CD4-positive, alpha-beta T cell treated with Interleukin-4 for 4 hours (primary cell): ENCODE data around the gene KRT6A.
"Not testable (repeated sequence)": the region's sequence is repeated elsewhere in the genome, so short reads cannot be mapped to it uniquely, and the experiment has no call there.

ENCODE experiments used
- DNase-seq: peaks from one replicate; pipeline ENCODE4 v3.0.0-alpha.2; 2020

The KRT6A gene

DNA sequence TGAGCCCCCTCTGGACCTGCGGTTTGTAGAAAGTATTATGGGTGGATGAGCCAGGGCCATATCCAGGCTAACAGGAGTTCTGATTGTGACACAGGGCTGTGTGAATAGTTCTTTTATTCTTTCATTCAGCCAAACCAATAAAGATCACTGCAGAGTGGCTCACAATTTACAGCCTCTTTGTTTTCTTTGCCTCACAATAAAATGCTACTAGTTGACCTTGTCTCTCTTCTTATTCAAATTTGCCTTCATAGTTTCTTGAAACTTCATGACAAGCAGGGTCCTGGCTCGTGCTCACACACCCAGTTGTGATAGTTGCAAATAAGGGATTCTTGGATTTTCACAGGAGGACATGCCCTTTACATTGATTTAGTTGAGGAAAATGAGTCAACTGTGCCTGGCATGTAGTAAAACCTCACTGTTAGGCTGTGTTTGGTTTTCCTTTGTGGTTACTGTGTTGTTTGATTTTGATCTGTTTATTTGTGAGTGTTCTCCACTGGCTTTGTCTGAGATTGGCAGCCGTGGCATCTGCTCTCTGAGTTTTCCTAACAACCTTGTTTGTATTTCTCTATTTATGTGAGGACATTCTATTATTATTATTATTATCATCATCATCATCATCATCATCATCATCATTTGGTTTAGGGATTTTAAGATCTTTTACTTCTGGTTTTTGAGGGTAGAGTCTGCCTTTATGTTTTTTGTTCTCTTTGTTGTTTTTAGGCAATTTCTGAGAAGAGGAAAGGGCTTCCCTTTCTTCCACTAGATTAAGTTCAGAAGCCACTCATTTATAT lies 38.5 kb downstream of the KRT6A start:
- no peak for DNase-seq

DNA sequence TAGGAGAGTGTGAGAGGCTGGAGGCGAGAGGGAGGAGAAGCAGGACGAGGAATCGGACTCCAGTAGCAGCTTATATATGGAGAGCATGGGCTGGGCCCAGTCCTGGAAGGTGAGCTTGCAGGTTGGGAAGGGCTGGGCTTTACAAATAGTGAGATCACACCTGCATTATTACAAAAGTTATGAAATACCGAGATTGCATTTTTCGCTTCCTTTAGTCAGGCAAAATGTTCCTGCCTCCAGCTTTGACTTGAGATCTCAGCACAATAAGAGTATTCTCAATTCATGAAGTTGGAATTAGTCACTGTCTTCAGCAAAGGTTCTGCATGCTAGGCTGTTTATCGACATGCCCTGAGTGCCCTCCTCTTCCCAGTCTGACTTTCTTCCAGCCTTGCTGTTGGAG lies 41.0 kb downstream of the KRT6A start, which contains the start of gene KRT6B:
Gene KRT6B, minus strand, starts transcription at position 46 of the 400 bp plus-strand sequence. CDS start 68 bp downstream, outside the sequence.
- no peak for DNase-seq

DNA sequence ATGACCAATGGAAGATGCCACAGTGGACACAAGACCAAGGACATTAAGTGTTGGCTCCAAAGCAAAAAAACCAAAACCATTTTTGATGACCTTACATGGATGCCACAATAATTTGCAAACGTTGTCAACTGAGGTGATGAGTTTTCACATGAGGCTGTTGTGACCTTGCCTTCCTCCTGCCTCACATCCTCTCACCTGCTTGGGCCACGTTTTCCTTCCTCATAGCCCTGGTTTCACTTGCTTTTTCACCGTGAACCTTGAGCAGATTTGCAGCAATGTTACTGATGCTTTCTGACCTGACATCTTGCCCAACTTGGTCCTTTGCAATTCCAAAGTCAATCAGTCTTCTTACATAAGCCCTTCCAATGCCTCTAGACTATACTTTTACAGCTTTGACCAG lies 44.8 kb downstream of the KRT6A start:
- DNase-seq, result no peak

DNA sequence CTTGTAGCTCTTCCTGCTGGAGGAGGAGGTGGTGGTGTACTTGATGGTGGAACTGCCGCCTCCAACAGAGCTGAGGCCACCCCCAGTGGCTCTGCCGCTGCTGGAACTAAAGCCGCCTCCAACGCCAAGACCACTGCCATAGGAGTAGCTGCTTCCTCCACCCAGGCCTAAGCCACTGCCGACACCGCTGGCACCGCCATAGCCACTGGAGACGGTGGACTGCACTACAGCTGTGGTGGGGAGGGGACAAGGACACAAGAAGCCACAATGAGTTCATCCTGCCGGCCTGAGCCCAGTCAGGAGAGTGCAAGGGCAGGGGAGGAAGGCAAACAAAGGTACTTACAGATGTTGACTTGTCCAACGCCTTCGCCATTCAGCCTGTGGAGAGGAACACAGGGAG lies 45.9 kb downstream of the KRT6A start:
- DNase-seq, result not testable (repeated sequence)

DNA sequence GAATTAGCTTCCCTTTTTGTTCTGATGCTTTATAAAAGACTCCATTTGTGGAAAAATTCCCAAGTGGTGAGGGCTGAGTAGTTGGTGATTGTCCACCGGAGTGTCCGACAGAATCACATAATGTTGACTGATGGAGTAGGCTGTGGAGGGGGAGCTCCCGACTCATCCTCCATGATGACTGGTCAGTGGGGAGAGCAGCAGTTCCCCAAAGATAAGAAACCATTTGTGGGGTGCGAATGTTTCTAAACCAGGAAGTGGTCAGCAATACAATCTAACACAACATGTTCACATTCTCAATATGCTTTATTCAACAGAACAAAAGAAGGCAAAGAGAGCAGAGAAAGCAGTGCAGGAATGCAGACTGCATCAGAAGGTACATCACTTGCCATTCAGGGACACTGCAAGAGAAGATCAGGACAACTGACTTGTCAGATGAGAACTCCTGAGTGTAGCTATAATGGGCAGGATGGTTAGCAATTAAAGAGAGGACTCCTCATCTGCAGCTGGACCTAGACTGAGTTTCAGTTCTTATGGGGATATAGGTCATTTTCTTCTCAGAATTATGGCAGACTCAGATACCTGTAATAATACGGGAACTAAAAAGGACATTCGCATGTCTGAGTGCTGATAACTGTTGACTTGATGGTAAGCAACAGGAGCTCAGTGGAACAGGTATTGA lies 46.6 kb downstream of the KRT6A start:
- DNase-seq, result no peak

DNA sequence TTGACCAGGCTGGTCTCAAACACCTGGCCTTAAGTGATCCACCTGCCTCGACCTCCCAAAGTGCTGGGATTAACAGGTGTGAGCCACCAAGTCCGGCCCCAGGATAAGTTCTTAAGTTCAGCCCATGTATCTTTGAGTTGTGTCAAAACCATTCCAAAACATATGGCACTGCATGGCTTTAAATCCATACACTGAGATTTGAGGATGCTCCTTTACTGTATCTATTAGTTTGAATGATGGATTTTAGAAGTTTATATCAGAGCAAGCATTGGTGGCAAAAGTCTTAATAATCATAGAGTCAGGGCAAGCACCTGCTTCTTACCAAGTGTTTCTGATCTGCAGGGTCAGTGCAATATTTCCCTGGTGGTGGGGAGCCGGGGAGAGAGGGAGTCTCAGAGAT lies 47.2 kb downstream of the KRT6A start:
- DNase-seq, result no peak

DNA sequence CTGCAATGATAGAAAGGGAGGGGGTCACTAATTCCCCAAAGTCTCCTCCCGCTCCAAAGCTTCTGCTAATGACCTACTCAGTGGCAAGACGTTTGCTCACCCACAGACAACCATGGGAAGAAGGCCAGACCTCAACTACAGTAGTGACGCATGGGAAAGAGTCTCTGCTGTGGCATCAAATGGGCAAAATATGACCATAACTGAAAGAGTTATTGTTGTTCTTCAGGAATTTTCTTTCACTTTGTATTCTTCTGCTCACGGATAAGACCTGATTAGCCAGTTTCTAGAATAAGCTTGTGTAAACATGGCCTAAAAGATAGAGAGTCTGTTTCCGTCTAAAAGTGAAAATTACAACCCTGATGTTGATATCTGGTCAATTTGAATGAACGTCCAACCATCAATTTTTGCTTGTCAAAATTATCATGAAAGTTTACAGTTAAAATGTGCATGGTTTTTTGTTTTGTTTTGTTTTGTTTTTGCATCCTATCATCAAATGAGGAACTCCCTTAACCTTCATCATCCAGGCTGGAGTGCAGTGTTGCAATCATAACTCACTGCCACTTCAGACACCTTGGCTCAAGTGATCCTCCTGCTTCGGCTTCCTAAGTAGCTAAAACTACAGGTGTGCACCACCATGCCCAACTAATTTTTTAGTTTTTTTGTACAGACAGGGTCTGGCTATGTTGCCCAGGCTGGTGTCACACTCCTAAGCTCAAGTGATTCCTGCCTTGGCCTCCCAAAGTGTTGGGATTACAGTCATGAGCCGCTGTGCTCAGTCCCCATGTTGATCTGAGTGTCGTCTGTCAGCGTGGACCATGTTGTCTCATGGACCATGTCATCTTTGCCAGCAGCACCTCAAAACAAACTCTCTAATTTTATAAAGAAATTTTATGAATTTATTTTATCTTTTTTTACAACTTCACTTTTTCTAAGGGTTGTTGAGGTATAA lies 48.1 kb downstream of the KRT6A start:
- no peak for DNase-seq

DNA sequence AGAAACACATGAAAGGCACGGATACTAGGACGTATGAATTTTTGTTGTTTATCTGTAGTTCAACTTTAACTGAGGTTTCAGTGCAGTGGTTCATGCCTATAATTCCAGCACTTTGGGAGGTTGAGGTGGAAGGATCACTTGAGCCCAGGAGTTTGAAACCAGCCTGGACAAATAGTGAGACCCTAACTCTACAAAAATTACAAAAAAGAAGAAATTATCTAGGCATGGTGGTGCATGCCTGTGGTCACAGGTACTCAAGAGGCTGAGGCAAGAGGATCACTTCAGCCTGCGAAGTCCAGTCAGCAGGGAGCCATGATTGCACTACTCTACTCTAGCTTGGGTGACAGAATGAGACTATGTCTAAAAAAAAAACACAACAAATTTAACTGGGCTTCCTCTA lies 49.1 kb downstream of the KRT6A start:
- no peak for DNase-seq

DNA sequence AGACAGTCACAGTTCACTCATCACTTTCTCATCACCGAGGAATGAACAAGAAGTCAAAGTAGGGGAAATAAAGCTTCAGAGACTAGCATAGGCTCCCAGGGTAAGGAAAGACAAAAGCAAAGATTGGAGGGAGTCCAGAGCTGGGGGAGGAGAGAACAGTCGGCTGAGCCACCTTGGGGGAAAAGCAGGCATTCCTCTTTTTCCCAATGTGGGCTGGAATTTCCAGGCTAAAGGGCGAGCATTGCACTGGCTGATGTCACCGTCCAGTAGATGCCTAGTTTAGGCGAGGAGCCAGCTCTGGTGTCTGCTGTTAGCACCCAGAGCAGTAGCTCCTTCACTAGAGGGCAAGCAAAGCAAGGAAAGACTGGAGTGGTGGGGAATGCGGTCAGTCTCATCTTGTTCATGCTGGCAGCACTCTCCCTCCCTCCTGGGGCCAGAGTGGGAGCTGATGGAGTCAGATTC lies 50.4 kb downstream of the KRT6A start:
- DNase-seq, result no peak

DNA sequence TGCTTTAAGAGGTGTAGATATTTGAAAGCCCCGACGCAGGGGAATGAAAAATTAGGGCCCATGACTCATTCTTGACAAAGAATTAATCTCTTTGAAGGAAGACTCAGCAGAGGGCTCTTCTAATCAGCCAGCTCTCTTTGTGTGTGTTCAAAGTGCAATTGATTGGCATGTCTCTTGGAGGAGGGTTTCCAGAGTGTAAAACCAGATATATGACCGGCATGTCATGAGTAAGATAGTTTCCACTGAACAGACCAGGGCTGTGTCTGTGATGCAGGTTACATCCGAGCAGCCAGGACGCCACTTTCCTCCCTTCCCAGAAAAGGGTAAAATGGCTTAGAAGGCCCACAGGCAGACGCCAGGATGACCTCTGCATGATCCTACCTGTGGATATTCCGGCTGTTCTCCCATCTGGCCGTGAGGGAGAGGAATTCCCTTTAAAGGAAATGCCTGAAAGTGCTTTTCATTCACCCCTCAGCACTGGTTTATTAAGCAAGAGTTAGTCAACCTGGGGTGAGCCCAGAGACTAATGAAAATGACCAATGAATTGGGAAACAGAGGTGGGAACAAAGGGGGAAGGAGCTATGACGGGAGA lies 51.6 kb downstream of the KRT6A start:
- DNase-seq, result no peak

DNA sequence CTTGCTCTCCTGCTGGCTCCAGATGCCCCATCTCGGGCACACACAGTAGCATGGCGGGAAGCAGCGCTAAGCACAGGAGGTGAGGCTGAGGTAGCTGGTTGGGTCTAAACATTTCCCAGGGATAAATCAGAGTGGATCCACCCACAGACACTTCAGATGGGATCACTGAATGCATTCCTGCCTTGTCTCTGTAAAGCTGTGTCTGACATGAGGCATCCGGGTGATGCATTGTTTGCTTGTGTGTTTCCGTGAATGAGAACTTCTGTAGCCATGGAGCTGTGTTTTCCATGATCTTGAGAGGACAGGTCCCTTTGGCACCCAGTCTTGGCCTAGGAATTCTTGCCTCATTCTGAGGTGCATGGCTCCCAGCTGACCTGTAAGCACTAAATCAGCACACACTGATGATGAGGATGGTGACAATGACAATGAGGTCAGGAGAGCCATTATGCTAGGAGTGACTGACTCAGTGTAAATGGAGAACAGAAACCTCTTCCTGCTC lies 52.2 kb downstream of the KRT6A start:
- DNase-seq, result no peak

DNA sequence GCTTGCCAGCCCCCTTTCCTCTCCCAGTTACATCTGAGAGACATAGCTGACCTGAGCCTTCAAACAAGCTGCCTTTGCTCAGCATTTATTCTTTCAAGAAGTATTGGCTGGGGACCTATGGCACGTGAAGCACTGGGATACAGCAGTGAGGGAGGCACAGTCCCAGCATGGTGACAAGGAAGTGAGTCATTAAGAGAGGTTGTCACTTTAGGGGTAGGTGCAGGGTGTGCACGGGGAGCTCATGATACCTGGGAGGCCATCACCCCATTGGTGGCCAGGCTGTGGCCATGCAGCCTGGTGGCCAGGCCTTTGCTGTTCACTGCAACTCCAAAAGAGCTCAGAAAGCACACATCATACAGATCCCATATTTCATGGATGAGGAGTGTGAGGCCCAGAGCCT lies 53.2 kb downstream of the KRT6A start:
- DNase-seq, result no peak

DNA sequence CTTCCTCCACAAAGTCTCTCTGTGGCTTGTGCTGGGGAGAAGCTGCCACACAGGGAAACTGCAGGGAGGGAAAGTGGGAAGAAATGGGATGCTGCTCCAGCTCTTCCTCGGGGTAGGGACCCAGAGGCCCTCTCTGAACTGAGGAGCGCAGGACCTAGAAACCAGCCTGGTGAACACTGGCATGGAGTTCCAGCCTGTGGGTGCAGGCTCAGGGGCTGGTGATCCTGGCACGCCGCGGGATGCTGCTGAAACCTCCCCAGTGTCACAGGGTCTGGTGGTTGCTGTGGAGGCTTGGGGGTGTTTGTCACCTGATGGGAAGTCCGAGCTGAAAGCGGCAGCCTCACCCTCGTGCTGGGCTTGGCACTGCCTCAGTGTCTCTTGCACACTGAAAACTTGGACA lies 53.6 kb downstream of the KRT6A start:
- DNase-seq, result no peak

DNA sequence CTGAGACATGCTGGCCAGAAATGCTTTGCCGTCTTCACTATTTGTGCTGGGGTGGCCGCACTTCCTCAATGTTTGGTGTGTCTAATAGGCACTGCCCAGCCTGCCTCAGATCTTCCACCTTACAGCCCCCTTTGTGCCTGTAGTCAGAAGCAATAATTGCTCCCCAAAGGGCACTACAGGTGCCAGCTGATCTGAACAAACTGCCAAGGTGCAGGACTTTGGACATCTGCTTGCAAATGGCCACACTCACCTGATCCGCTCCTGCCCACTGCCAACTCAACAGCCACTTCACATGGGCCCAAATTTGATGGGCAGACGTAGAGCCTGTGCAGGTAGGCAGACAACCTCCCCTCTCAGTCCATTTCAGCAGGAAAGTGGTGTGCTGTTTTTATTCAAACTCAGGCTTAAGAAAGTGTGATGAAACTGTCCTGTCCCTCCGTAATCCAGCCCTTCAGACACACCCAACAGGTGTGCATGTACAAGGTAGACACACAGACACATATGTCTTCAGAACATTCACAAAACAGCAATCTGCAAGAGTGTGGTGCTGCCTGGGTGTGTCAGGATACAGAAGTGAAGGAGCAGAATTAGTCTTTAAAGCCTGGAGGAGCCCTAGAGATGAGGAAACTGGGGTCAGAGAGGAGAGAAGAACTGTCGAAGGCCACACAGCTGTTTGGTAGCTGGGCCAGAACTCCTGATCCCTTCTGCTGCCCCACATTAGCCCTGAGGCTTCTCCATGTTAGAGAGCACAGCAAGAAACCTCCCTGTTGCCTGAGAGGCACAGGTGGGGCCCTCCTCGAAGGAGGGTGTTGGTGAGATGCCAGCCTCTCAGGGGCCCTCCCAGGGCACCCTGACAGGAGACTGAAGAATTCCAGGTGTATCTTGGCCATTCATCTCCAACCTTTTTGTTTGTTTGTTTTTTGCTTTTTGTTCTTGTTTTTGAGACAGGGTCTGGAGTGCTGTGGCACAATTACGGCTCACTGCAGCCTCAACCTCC lies 54.5 kb downstream of the KRT6A start:
- DNase-seq, result no peak

DNA sequence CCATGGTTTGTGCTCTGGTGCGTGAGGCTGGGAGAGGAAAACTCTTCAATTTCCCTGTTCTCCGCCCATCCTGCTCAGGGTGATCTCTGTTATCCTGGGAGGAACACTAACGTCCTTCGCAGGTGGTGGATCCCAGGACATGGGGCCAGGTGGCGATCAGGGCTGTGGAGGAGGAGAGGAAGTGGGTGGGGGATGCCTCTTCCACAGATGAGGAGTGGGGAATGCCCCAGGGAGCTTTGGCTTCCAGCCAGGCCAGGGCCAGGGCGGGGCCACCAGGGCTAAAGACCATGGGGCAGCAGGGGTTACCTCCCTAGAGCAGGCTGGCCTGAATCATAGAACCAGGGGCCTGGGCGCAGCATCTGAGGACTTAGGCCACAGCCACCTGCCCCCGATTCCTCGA lies 55.5 kb downstream of the KRT6A start:
- no peak for DNase-seq
